Fibroblast of skin of right quadriceps (primary cell): ENCODE results near the gene SHISAL1.

Source experiments
- DNase-seq: peaks from one replicate; pipeline ENCODE4 v3.0.0-alpha.2; 2013

Gene SHISAL1

DNA sequence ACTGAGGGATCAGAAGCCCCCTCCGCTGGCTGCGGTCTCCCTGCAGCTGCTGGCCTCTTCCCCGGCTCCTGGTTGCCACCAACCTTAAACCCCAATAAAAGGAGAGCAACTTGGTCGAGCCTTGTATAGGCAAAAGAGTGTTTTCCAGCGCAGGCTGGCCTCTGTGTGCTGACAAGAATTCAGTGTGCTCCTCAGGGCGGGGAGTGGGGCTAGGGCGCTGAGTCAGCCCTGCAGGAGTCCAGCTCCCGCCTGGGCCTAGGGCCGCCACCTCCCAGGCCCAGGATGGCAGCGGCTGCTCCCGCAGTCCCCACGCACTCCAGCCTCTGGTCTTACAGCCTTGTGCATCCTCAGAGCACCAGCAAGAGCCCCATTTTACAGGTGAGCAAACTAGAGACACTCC is at the start of gene SHISAL1:
Gene SHISAL1 (minus strand): TSS at position 186 of the 400 bp plus-strand sequence. CDS start 12,006 bp downstream, outside the sequence.
- no peak for DNase-seq

- no peak for DNase-seq
Observed at GRCh38 chr22:44361391-44362126, 48.8 kb upstream of the SHISAL1 start.

DNA sequence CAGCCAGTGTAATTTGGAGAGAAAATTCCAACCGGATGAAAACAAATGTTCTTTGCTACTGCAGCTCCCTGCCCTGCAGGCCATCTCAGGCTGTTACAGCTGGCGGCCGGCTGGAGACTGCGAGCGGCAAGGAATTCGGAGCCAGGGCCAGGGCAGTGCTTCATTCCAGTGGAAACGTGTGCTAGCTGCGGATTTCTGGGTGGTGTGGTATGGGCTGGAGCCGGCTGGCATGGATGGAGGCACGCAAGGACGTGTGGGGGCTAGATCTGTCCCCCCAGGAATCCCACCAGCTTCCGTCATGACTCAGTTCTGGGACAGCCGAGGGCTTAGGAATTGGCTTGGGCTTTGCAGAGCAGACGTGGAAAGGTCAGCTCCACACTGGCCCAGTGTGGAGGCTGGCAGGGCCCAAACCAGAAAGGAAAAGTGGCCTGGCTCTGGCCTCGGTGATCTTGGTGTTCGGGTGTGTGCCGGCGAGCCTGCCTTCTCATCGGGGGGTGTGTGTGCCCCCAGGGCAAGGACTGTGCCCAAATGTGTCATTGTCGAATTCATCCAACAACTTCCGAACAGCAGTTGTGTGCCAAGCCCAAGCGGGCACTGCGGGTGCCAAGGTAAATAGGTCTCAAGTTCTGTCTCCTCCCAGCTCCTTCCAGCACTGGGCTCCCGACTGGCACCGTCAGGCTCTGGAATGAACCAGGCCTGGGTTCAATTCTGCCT is 48.1 kb upstream of the SHISAL1 start:
- peak; percentile 54 for DNase-seq

DNA sequence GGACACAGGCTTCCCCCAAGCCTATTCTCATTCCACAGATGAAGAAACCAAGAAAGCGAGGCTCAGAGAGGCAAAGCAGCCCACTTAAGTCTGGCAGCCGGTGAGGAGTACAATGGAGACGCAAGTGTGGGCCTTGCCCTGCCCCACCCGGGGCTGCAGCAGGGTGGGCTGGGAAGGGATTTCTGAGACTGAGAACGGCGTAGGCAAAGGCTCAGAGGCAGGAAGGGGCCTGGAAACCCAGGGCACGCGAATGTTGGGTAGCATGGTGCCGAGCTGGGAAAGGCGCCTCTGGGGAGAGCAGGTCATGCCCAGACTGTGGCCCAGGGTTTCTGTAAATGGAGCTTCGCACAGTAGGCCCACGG is 47.5 kb upstream of the SHISAL1 start:
- DNase-seq: no peak

- no peak for DNase-seq
Observed at GRCh38 chr22:44359496-44360110, 46.9 kb upstream of the SHISAL1 start.

DNA sequence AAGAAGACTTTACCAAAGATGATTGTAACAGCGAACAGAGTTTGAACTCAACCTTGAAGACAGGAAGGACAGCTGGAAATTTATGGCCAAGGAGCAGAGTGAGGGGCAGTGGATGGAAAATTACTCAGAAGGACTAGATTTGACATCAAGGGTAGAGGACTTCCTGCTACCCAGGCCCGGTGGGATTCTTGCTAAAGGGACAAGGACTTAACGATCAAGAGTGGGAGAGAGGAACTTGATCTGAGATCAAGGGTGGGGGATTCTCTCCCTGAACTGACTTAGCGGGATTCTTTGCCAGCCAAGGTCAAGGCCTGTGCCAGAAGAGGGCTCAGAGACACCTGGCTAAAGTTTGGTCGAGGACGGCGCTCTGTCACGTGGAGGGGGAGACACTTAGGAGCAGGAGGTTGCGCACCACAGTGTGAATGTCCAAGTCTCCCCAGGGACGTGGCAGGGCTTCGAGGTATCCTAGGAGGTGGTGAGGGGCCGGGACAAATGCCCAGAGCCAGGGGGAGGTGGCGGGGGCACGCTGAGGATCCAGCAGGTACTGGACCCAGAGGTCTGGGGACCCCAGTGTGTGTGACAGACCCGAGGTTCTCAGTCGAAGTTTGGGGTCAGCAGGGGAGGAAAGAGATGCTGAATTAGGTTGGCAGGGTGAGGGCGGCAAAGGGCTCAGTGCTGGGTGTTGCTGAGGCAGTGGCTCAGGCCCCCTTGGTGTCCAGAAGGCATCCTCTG is 46.1 kb upstream of the SHISAL1 start:
- no peak for DNase-seq

- DNase-seq: peak; percentile 17
Observed at GRCh38 chr22:44357966-44358465, 45.3 kb upstream of the SHISAL1 start.

DNA sequence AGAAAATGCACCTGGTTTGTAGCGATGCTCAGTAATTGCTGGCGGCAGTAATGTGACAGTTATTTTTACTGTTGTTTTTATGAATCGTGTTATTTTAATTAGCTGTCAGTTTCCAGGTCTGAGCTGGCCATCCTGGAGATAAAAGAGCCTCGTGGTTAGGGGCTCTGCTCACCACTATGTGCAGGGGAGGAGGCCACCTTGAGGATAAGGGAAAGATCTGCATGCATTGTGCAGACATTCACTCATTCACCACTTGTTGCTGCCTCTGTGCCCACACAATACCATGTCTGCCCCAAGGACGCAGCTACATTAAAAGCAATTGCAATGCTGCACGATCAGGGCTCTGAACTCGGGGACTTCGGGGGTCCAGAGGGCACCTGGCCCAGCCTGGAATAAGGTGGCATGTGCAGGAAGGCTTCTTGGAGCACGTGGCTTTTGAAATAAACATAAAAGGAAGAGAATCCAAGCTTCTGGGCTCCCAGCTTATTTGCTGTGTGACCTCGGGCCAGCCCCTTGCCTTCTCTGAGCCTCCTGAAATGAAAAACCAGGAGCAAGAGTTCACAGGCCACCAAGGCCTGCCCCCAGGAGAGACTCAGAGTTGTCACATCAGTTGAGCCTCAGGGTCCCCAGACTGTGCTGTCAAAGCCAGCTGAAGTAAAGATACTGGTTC is 44.7 kb upstream of the SHISAL1 start:
- no peak for DNase-seq

DNA sequence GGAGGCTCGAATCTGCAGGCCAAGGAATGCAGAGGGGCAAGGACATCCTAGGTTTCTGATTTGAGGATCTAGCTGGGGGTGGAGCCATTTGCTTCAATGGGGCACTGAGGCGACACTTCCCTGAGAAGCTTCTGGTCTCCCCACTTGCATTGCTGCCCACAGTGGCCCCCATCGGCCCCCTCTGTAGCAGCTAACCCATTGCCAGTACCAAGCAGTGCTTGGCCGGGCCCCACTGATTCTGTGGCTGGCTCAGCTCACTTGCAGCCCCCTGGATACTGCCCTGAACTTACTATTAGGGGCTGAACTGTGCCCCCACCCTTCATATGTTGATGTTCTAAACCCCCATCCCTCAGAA is 42.9 kb upstream of the SHISAL1 start:
- DNase-seq: no peak

DNA sequence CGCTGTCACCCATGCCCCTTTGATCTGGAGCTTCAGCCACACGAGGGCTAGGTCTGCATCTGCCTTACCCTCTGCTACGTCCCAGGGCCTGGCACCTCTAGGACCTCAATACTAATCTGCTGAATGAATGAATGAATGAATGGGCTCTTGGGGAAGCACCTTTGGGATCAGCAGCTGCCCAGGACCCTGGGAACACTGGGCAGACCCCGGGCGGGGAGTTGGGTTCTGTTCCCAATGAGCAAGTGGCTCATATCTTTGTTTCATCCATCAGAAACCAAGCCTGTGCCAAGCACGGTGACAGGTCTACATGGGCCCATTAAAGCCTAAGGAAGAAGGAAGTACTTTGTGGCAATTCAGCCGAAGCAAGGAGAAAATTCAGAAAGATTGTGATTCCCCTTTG is 41.5 kb upstream of the SHISAL1 start:
- no peak for DNase-seq

GRCh38 chr22:44353041-44353440 is 40.3 kb upstream of the SHISAL1 start:
- DNase-seq: no peak

DNA sequence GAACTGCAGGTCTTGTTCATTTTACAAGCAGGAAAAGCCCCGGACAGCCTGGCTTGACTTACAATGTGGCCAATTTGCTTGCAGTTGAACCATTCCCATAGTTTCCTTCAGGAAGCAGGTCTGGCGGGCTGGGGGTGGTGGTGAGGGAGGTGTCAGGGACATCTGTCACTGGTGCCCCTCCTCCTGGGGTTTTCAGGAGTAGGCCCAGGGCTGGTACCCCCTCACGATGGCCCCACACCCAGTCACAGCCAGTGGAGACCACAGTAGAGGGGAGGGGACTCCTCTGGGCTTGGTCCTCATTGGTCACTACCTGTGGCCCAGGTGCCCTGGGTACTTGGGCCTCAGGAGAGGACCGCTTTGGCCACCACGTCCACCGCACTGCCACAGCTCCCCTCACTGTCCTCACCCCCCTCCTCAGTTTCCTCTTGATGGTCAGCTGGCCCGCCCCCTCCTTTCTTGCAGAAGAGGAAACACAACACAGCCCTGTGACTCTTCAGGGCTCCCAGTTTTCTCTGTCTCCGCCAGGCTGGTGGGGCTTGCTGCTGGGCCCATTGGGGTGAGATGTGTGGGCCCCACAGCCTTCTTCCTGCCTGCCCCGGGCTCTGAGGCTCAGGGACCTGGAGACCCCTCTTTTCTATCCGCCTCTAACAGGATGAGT is 39.8 kb upstream of the SHISAL1 start:
- no peak for DNase-seq

DNA sequence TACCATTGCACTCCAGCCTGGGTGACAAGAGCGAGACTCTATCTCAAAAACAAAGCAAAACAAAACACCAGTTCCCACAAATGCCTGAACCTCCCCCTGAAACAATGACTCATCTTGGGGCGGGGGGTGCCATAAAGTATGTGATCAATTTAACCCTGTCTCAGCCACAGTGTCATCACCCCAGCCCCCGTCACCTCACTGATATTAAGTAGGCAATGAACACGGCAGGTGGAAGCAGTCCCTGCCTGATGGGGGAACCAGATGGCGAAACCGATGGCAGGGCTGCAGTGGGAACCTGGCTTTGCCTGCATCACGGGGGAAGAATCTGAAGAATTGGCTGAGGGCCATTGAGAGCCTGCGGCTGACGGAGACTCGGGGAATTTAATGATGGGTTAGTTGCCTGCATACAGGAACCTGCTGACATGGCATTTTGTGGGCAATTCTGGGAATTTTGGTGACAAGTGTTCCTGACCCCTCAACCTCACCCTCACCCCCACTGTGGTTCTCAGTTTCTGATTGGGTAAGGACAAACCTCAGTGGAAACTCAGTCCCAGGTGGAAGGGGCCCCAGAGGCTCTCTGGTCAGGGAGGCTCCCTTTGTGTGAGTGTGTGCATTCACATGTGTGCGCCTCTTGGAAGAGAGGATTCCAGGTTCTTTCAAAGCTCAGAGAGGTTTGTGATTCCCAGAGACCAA is 39.1 kb upstream of the SHISAL1 start:
- DNase-seq: peak; percentile 88

GRCh38 chr22:44351037-44351436 is 38.3 kb upstream of the SHISAL1 start:
- no peak for DNase-seq

- no peak for DNase-seq
Observed at GRCh38 chr22:44349594-44349993, 36.8 kb upstream of the SHISAL1 start.

DNA sequence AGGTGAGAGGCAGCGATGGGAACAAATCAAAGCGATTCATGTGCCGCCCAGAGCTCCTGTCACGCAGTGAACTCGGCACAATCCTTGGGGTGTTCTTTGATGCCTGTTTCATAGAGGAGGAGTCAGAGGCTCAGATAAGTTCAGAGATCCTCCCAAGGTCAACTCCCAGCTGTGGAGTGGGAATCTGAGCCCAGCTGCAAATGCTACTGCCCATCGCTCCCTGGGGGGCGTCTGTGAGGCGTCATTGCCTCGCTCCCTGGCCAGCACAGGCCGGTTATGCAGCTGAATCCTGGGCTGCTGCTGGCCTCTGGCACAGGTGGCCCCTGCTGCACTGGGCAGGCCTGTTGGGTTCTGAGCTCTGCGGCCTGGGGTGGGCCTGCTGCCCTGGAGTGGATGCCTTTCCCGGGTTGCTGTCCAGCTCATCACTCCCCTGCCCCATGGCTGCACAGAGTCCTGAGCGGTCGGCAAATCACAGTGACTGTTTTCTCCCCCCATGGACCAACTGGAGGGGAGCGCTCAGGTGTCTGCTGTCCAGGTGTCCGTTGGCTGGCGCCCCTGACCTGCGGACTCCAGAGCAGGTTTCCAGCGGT is 36.3 kb upstream of the SHISAL1 start:
- no peak for DNase-seq

DNA sequence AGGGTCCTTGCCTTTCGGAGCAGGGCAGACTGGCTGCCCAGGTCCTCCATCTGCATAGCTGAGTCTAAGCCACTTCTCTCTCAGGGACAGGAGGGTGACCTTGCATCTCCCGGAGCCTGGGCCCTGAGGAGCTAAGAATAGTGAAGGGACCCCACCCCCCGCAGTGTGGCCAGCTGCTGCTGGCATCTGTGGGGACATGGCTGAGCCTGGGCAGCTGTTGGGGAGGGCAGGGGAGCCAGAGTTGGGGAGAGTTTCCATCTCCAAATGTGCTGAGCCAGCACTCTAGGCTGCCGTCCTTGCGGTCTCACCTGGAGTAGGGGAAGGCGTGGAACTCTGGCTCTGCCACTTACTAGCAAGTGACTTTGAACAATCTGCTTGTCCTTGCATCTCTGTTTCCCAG is 34.8 kb upstream of the SHISAL1 start:
- DNase-seq: no peak

DNA sequence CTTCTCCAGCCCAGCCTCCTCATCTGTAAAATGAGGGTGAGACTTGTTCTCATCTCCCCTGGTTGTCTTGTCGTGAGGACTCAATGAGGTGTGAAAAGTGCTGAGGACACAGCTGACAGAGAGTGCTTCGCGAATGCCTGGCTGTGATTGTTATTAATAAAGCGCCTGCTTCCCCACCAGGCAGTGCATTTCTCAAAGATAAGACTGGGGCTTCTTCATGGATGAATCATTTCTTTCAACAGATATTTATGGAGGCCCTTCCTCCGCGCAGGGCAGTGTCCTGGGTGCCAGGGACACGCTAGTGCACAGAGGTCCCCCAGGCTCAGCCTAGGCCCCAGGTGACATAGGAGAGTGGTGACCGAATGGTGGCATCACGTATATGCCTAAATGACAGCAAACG is 34.3 kb upstream of the SHISAL1 start:
- no peak for DNase-seq

DNA sequence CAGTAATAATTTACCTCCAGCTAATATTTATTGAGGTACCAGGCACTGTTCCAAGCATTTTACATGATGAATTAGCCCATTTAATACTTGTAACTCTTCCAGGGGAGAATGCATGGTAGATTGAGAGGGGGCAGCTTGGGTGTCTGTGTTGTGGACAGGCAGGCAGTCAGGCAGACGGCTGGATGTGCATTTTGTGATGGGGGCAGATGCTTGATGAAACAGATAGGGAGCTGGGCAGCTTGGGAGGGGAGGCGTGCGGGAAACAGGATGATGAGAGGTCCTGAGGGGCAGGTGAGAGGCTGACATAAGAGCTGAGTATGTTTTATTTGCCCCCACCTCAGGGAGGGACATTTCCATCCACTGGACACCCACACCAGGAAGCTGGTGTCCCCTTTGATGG is 33.1 kb upstream of the SHISAL1 start:
- no peak for DNase-seq

- DNase-seq: no peak
Observed at GRCh38 chr22:44344407-44344806, 31.7 kb upstream of the SHISAL1 start.

DNA sequence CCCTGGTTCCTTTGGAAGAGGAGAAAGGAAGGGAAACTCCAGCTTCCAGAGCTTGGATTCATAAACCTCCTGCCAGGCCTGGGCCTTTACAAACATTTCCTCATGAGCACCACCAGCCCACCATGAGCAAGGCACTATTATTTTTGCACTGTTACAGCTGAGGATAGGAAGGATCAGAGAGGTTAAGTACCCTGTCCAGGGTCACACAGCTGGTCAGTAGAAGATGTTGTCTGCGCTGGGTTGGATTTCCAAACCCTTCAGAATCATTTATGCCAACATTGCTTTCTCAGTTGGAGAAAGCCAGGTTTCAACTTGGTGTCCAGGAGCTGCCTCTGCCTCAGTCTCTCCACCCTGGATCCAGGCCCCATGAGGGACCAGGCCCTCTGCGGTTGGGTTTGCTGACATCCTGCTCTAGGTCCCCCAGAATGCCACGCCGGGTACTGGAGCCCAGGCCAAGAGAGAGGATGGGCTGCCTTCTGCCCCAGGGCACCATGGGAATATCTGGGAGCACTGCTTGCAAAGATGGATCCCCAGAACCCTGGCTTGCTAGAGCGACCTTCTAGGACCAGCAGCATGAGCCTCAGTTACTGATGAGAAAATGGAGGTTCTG is 29.7 kb upstream of the SHISAL1 start:
- no peak for DNase-seq
